SK-N-SH (cell line): ENCODE results near the gene LILRA1. TPM values are rescaled to one million over a fixed set of nuclear protein-coding genes. Genes with fewer than 3 reads are reported as not detected.
"Not testable (repeated sequence)": the region's sequence is repeated elsewhere in the genome, so short reads cannot be mapped to it uniquely, and the experiment has no call there.

Experiments
- CTCF ChIA-PET: fragments of 300-600, 350-600 bp; formaldehyde crosslinking; extraction: SDS; loops from one replicate; lab custom pipeline; 2021; lab: Yijun Ruan, JAX
- POLR2A ChIA-PET: fragments of 350-600 bp; sonication (Branson Sonifier 250); formaldehyde crosslinking; extraction: SDS; loops from one replicate; lab custom pipeline; 2020; ENCODE audit warnings: antibody characterized with exemption, inconsistent platforms; lab: Yijun Ruan, JAX
- DNase-seq: peaks from one replicate; pipeline ENCODE4 v3.0.0; 2012
- H2AFZ ChIP-seq: fragments of 200-600 bp; sonication (generic); 2 replicates; pipeline ENCODE4 v1.8.1; 2016; ENCODE audit warnings: antibody characterized with exemption, mild to moderate bottlenecking, low read depth
- H3F3A ChIP-seq: fragments of 200-600 bp; sonication (generic); replicated peaks from 2 replicates; pipeline ENCODE3; 2016; ENCODE audit warnings: antibody characterized with exemption, mild to moderate bottlenecking; ENCODE audit not compliant: insufficient read depth
- H3K27ac ChIP-seq, 2 experiments: fragments of 200-500 bp in 1 of 2; fragments of 200-600 bp in 1 of 2; sonication (Bioruptor generic) in 1 of 2; sonication (generic), shearing (Covaris generic) in 1 of 2; 2 replicates each; pipeline versions ENCODE4 v1.5.1 to v1.6.1; 2014 to 2016; ENCODE audit warnings: low read depth in 2 of 2, inconsistent platforms in 1 of 2, low read length in 1 of 2, mild to moderate bottlenecking in 1 of 2, mixed read lengths in 1 of 2
- H3K27me3 ChIP-seq: fragments of 200-600 bp; sonication (generic), shearing (Covaris generic); 2 replicates; pipeline ENCODE4 v1.6.1; 2016; ENCODE audit warnings: mixed run types; ENCODE audit not compliant: insufficient read depth
- H3K36me3 ChIP-seq, 2 experiments: fragments of 200-500 bp in 1 of 2; fragments of 200-600 bp in 1 of 2; sonication (Bioruptor generic) in 1 of 2; sonication (generic) in 1 of 2; replicated peaks in 1 of 2; 2 replicates each; pipeline versions ENCODE3 to v1.5.1; 2014 to 2016; ENCODE audit warnings: low read length in 1 of 2, mild to moderate bottlenecking in 1 of 2; ENCODE audit not compliant: insufficient read depth in 2 of 2, control insufficient read depth in 1 of 2
- H3K4me1 ChIP-seq, 2 experiments: fragments of 200-500 bp in 1 of 2; fragments of 200-600 bp in 1 of 2; sonication (Bioruptor generic) in 1 of 2; sonication (generic), shearing (Covaris generic) in 1 of 2; 2 replicates each; pipeline versions ENCODE4 v1.5.1 to v1.6.1; 2014 to 2016; ENCODE audit warnings: low read depth in 1 of 2, low read length in 1 of 2, mixed run types in 1 of 2; ENCODE audit not compliant: insufficient read depth in 2 of 2, control insufficient read depth in 1 of 2
- H3K4me2 ChIP-seq: fragments of 200-600 bp; sonication (generic), shearing (Covaris generic); 2 replicates; pipeline ENCODE4 v1.6.1; 2017; ENCODE audit warnings: mixed run types
- H3K4me3 ChIP-seq, 2 experiments: fragments of 200-500 bp in 1 of 2; fragments of 200-600 bp in 1 of 2; sonication (Bioruptor generic) in 1 of 2; sonication (generic), shearing (Covaris generic) in 1 of 2; 2 replicates each; pipeline versions ENCODE4 v1.5.1 to v1.8.1; 2014 to 2016; ENCODE audit warnings: low read depth in 2 of 2, inconsistent platforms in 1 of 2, low read length in 1 of 2, mild to moderate bottlenecking in 1 of 2, mixed read lengths in 1 of 2, moderate library complexity in 1 of 2
- H3K79me2 ChIP-seq: fragments of 200-600 bp; sonication (generic); 2 replicates; pipeline ENCODE4 v1.8.1; 2017; ENCODE audit warnings: mild to moderate bottlenecking; ENCODE audit not compliant: insufficient read depth
- H3K9ac ChIP-seq: fragments of 200-600 bp; sonication (generic); 2 replicates; pipeline ENCODE4 v1.6.1; 2017; ENCODE audit warnings: mixed run types
- H3K9me2 ChIP-seq: fragments of 200-600 bp; sonication (generic); 2 replicates; pipeline ENCODE4 v1.6.1; 2017; ENCODE audit warnings: mixed run types
- H3K9me3 ChIP-seq: fragments of 200-600 bp; sonication (generic); 2 replicates; pipeline ENCODE4 v1.6.1; 2017; ENCODE audit warnings: mixed run types, mild to moderate bottlenecking, moderate library complexity
- H4K20me1 ChIP-seq: fragments of 200-600 bp; sonication (generic); 2 replicates; pipeline ENCODE4 v1.6.1; 2017; ENCODE audit warnings: mild to moderate bottlenecking, mixed run types; ENCODE audit not compliant: insufficient read depth
- CHD2 ChIP-seq: fragments of 150-350 bp; IDR thresholded peaks from 2 replicates; pipeline ENCODE4 v1.6.1; 2018; ENCODE audit warnings: low read length; ENCODE audit not compliant: partially characterized antibody
- EP300 ChIP-seq, 2 experiments: IDR thresholded peaks; 2 replicates each; pipeline versions ENCODE4 v1.4.0 to v1.6.1; 2012; ENCODE audit warnings: borderline replicate concordance in 1 of 2, low read depth in 1 of 2, low read length in 1 of 2
- EZH2phosphoT487 ChIP-seq: fragments of 200-600 bp; sonication (generic); IDR thresholded peaks from 2 replicates; pipeline ENCODE4 v1.6.1; 2017; ENCODE audit warnings: low read depth, mixed run types, mild to moderate bottlenecking, antibody characterized with exemption, moderate library complexity, borderline replicate concordance
- GABPA ChIP-seq: IDR thresholded peaks from 2 replicates; pipeline ENCODE4 v1.4.0; 2012; ENCODE audit warnings: low read depth, mild to moderate bottlenecking
- MXI1 ChIP-seq: IDR thresholded peaks from 2 replicates; pipeline ENCODE4 v1.6.1; 2012; ENCODE audit warnings: mild to moderate bottlenecking, low read depth, low read length, improper control_type of control experiment
- NFIC ChIP-seq: IDR thresholded peaks from 2 replicates; pipeline ENCODE4 v1.4.0; 2012; ENCODE audit warnings: borderline replicate concordance
- RAD21 ChIP-seq: IDR thresholded peaks from 2 replicates; pipeline ENCODE4 v1.6.1; 2012; ENCODE audit warnings: mild to moderate bottlenecking, low read length
- WGBS: methylation state at CpG from one replicate; pipeline ENCODE4 v1.1.6; 2017; ENCODE audit warnings: low lambda C conversion rate; 5-methylcytosine and 5-hydroxymethylcytosine counted together
- polyA plus RNA-seq, 3 experiments: library from polyadenylated mRNA; depleted of rRNA; stranded (reverse); fragments of >200 nt; gene quantifications; 2 replicates each; pipeline ENCODE4 v1.2.3, GENCODE V29; 2012
- TF ChIP-seq, protein P1 (sequence below): fragments of 200-600 bp; sonication (generic); IDR thresholded peaks from 2 replicates; pipeline ENCODE4 v1.6.1; 2017; ENCODE audit warnings: antibody characterized with exemption, mild to moderate bottlenecking, moderate library complexity
- TF ChIP-seq, protein P2 (sequence below): fragments of 150-350 bp; IDR thresholded peaks from 2 replicates; pipeline ENCODE4 v1.6.1; 2017; ENCODE audit warnings: antibody characterized with exemption, low read length, low read depth, borderline replicate concordance

The LILRA1 gene
- polyA plus RNA-seq, 1 of the 3 experiments (the other 2 are of a cell fraction): not detected

- no peak overlapping the region for H2AFZ ChIP-seq
- H3K9ac ChIP-seq: no peak overlapping the region
- WGBS: 2% methylated on average over 7 of the region's 8 CpGs
- ChIA-PET POLR2A (no interaction called here), CTCF (interaction anchor here (1.4 kb wide), 1 partner anchor 15 kb away, joined by 3 read pairs; no protein-coding TSS in a partner anchor)
- H3F3A ChIP-seq: no peaks in the 10 kb centered on the region
- no peak for TF ChIP-seq NFIC
- no peak for TF ChIP-seq EZH2phosphoT487
- TF ChIP-seq, protein P1, sequence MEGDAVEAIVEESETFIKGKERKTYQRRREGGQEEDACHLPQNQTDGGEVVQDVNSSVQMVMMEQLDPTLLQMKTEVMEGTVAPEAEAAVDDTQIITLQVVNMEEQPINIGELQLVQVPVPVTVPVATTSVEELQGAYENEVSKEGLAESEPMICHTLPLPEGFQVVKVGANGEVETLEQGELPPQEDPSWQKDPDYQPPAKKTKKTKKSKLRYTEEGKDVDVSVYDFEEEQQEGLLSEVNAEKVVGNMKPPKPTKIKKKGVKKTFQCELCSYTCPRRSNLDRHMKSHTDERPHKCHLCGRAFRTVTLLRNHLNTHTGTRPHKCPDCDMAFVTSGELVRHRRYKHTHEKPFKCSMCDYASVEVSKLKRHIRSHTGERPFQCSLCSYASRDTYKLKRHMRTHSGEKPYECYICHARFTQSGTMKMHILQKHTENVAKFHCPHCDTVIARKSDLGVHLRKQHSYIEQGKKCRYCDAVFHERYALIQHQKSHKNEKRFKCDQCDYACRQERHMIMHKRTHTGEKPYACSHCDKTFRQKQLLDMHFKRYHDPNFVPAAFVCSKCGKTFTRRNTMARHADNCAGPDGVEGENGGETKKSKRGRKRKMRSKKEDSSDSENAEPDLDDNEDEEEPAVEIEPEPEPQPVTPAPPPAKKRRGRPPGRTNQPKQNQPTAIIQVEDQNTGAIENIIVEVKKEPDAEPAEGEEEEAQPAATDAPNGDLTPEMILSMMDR: no peak
- TF ChIP-seq EP300 (IDR thresholded peaks at IDR 0.05; ENCODE audit: borderline replicate concordance in 1 of 2, low read depth in 1 of 2, low read length in 1 of 2): no peak
- TF ChIP-seq, protein P2, sequence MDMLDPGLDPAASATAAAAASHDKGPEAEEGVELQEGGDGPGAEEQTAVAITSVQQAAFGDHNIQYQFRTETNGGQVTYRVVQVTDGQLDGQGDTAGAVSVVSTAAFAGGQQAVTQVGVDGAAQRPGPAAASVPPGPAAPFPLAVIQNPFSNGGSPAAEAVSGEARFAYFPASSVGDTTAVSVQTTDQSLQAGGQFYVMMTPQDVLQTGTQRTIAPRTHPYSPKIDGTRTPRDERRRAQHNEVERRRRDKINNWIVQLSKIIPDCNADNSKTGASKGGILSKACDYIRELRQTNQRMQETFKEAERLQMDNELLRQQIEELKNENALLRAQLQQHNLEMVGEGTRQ: no peak
- no peak for TF ChIP-seq GABPA
- no peak for TF ChIP-seq MXI1
- TF ChIP-seq CHD2: no peak
- no peak for TF ChIP-seq RAD21
- TF ChIP-seq, all 33 proteins: peak for 0
- DNase-seq: no peak
- Histone ChIP-seq H3K9me2 (no peaks in the 10 kb centered on the region), H3K27me3 (peaks cover 34% of the 10 kb centered on the region), H3K4me1 (no peaks in the 10 kb centered on the region), H3K79me2 (no peaks in the 10 kb centered on the region), H3K4me3 (no peak overlapping the region), H4K20me1 (no peaks in the 10 kb centered on the region), H3K4me2 (no peak overlapping the region), H3K36me3 (no peaks in the 10 kb centered on the region), H3K9me3 (no peaks in the 10 kb centered on the region), H3K27ac (no peak overlapping the region)
Measured at GRCh38 chr19:54626757-54627156, 33.3 kb downstream of the LILRA1 start.

DNA sequence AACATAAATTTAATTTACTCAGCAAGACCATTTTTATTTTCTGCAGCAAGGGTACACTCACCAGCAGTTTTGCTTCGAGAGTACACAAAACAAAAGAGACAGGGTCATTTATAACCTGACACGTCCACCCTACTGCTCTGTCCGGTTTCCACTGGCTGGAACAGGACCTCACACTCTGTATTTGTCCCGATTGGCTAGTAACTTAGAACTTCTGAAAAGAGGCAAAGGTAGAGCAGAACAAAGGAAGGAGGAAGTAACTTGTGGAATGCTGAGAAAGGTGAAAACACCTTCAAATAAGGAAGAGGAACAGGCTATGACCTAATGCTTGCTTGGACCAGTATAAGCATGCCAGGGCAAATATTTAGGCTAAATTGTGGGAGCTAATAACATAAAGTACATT is 34.5 kb downstream of the LILRA1 start:
- H3K27me3 ChIP-seq: peaks cover 45% of the 10 kb centered on the region
- H3K9ac ChIP-seq, H3K36me3 ChIP-seq, H3K79me2 ChIP-seq, H3K9me3 ChIP-seq, H3F3A ChIP-seq, H3K4me1 ChIP-seq, H3K4me3 ChIP-seq, H3K27ac ChIP-seq, DNase-seq, POLR2A ChIA-PET, H3K9me2 ChIP-seq, H4K20me1 ChIP-seq, H3K4me2 ChIP-seq, H2AFZ ChIP-seq: not testable (repeated sequence)
- CTCF ChIA-PET: interaction anchor here (1.4 kb wide), 1 partner anchor 16 kb away, joined by 3 read pairs; no protein-coding TSS in a partner anchor
- WGBS: 2% methylated on average over 4 of the region's 4 CpGs

- H3K9ac ChIP-seq, DNase-seq, H4K20me1 ChIP-seq, H3K36me3 ChIP-seq, H3K9me3 ChIP-seq, H3K4me3 ChIP-seq, H3K9me2 ChIP-seq, H3K4me2 ChIP-seq, H3K79me2 ChIP-seq, H3F3A ChIP-seq, H2AFZ ChIP-seq, POLR2A ChIA-PET, H3K27ac ChIP-seq, H3K4me1 ChIP-seq: not testable (repeated sequence)
- under 1% methylated on average over 9 of the region's 9 CpGs for WGBS
- CTCF ChIA-PET: interaction anchor here (2.0 kb wide), 1 partner anchor 23 kb away, joined by 6 read pairs; no protein-coding TSS in a partner anchor
- H3K27me3 ChIP-seq: peaks cover 59% of the 10 kb centered on the region
Measured at GRCh38 chr19:54630262-54630661, 36.8 kb downstream of the LILRA1 start, which contains the start of gene LILRB1. Gene LILRB1 (plus strand): TSS chr19:54630484. CDS start chr19:54631074, 590 bp downstream.
